NCI-H1417 (cell line): ENCODE results near the gene CHCHD6.

ENCODE experiments used
- DNase-seq, 3 experiments: peaks; one replicate each; lab custom pipeline; 2025; lab: John Stamatoyannopoulos, UW

The CHCHD6 gene

GRCh38 chr3:126743350-126743749, 39.3 kb downstream of the CHCHD6 start:
- no peak for DNase-seq

- no peak for DNase-seq
Measured at GRCh38 chr3:126743781-126744180, 39.7 kb downstream of the CHCHD6 start.

GRCh38 chr3:126745760-126746394, 41.8 kb downstream of the CHCHD6 start:
- peak in 2 of 3 experiments; percentile 2 to 4 for DNase-seq

GRCh38 chr3:126746395-126747177, 42.5 kb downstream of the CHCHD6 start:
- DNase-seq, result peak in 2 of 3 experiments; percentile 22 to 32

- no peak for DNase-seq
Measured at GRCh38 chr3:126747768-126748167, 43.7 kb downstream of the CHCHD6 start.

- DNase-seq, result no peak
Measured at GRCh38 chr3:126748701-126749546, 44.9 kb downstream of the CHCHD6 start.

- DNase-seq, result no peak
Measured at GRCh38 chr3:126749547-126749875, 45.5 kb downstream of the CHCHD6 start.

GRCh38 chr3:126749931-126750755, 46.1 kb downstream of the CHCHD6 start:
- no peak for DNase-seq

GRCh38 chr3:126750756-126751121, 46.7 kb downstream of the CHCHD6 start:
- DNase-seq, result no peak

GRCh38 chr3:126751611-126752302, 47.7 kb downstream of the CHCHD6 start:
- DNase-seq, result no peak

GRCh38 chr3:126752303-126753190, 48.5 kb downstream of the CHCHD6 start:
- peak; percentile 58 to 80 (median 70) for DNase-seq

GRCh38 chr3:126753191-126754160, 49.4 kb downstream of the CHCHD6 start:
- no peak for DNase-seq

GRCh38 chr3:126755866-126756265, 51.8 kb downstream of the CHCHD6 start:
- no peak for DNase-seq

- DNase-seq, result peak; percentile 11 to 52 (median 20)
Measured at GRCh38 chr3:126758026-126758425, 54.0 kb downstream of the CHCHD6 start.

- no peak for DNase-seq
Measured at GRCh38 chr3:126758882-126759281, 54.8 kb downstream of the CHCHD6 start.

- no peak for DNase-seq
Measured at GRCh38 chr3:126760541-126760940, 56.5 kb downstream of the CHCHD6 start.

GRCh38 chr3:126763035-126763434, 59.0 kb downstream of the CHCHD6 start:
- no peak for DNase-seq

- DNase-seq, result no peak
Measured at GRCh38 chr3:126765187-126766069, 61.4 kb downstream of the CHCHD6 start.
